Measurements from ENCODE around the gene NEDD1.

Gene NEDD1

GRCh38 chr12:96989916-96990315, 82.9 kb downstream of the NEDD1 start:
- Histone ChIP-seq H3K79me2 (ENCODE audit: low read length) (no peaks in the 10 kb centered on the region), H3F3A (ENCODE audit: insufficient read depth, low read length) (0 out of 2 replicates have a peak, but pooled peaks cover 4% of the 10 kb centered on the region), H3K36me3 (replicated peaks; ENCODE audit: insufficient read depth, low read length) (no peaks in the 10 kb centered on the region), H3K9me3 (replicated peaks; ENCODE audit: insufficient read depth, low read length) (no peaks in the 10 kb centered on the region), H4K20me1 (ENCODE audit: insufficient read depth, low read length) (no peaks in the 10 kb centered on the region), H3K4me2 (ENCODE audit: low read depth, low read length) (no peak overlapping the region), H3K4me1 (ENCODE audit: low read length) (no peaks in the 10 kb centered on the region), H2AFZ (ENCODE audit: low read length) (no peak overlapping the region), H3K9me2 (replicated peaks; ENCODE audit: insufficient read depth, low read length) (no peaks in the 10 kb centered on the region), H3K27me3 (replicated peaks; ENCODE audit: insufficient read depth, low read length) (no peaks in the 10 kb centered on the region), H3K27ac (ENCODE audit: low read length) (no peak overlapping the region), H3K9ac (ENCODE audit: low read length) (no peak overlapping the region), H3K4me3 (ENCODE audit: low read length) (no peak overlapping the region)
- DNase-seq: peak; percentile 44
- TF ChIP-seq CTCF (IDR thresholded peaks at IDR 0.05; ENCODE audit: low read length) (peak; percentile 50), EZH2phosphoT487 (IDR thresholded peaks at IDR 0.05; ENCODE audit: low read length) (no peak)

DNA sequence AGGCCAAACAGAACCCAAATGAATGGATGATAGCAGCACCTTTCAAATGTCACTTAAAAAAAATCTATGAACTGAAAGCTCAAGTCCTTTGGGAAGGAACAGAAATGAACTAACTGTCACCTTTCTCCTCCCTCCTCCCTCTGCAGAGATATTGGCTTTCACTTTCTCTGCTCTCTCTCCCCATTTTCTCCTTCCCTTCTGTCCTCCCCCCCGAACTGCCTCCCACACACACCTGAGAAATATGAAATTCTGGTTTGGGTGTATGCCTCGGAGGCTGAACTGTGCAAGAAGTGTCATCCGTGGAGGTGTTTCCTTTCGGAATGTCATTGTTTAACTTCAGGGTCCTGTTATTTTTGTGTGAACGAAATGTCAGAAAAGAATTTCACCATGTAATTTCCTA, 87.8 kb downstream of the NEDD1 start:
- no peak overlapping the region for H3K9ac ChIP-seq (ENCODE audit: low read length)
- H3K9me2 ChIP-seq (replicated peaks; ENCODE audit: insufficient read depth, low read length): no peaks in the 10 kb centered on the region
- H2AFZ ChIP-seq (ENCODE audit: low read length): no peak overlapping the region
- no peak for TF ChIP-seq EZH2 (optimal IDR thresholded peaks at IDR 0.05; ENCODE audit: low read depth, low read length)
- TF ChIP-seq EZH2phosphoT487 (IDR thresholded peaks at IDR 0.05; ENCODE audit: low read length): no peak
- TF ChIP-seq CTCF (IDR thresholded peaks at IDR 0.05; ENCODE audit: low read length): no peak
- H3K36me3 ChIP-seq (replicated peaks; ENCODE audit: insufficient read depth, low read length): no peaks in the 10 kb centered on the region
- H3K27me3 ChIP-seq (replicated peaks; ENCODE audit: insufficient read depth, low read length): no peaks in the 10 kb centered on the region
- no peaks in the 10 kb centered on the region for H4K20me1 ChIP-seq (ENCODE audit: insufficient read depth, low read length)
- no peak for DNase-seq
- H3K9me3 ChIP-seq (replicated peaks; ENCODE audit: insufficient read depth, low read length): no peaks in the 10 kb centered on the region
- no peak overlapping the region for H3K4me3 ChIP-seq (ENCODE audit: low read length)
- no peak overlapping the region for H3K4me2 ChIP-seq (ENCODE audit: low read depth, low read length)
- no peaks in the 10 kb centered on the region for H3K79me2 ChIP-seq (ENCODE audit: low read length)
- no peak overlapping the region for H3K27ac ChIP-seq (ENCODE audit: low read length)
- no peaks in the 10 kb centered on the region for H3F3A ChIP-seq (ENCODE audit: insufficient read depth, low read length)
- H3K4me1 ChIP-seq (ENCODE audit: low read length): no peaks in the 10 kb centered on the region

GRCh38 chr12:96995861-96996260, 88.8 kb downstream of the NEDD1 start:
- Histone ChIP-seq H3K4me3 (ENCODE audit: low read length) (no peak overlapping the region), H3F3A (ENCODE audit: insufficient read depth, low read length) (no peaks in the 10 kb centered on the region), H3K9me2 (replicated peaks; ENCODE audit: insufficient read depth, low read length) (no peaks in the 10 kb centered on the region), H3K79me2 (ENCODE audit: low read length) (no peaks in the 10 kb centered on the region), H3K27ac (ENCODE audit: low read length) (no peak overlapping the region), H3K9ac (ENCODE audit: low read length) (no peak overlapping the region), H3K4me1 (ENCODE audit: low read length) (no peaks in the 10 kb centered on the region), H3K36me3 (replicated peaks; ENCODE audit: insufficient read depth, low read length) (no peaks in the 10 kb centered on the region), H3K9me3 (replicated peaks; ENCODE audit: insufficient read depth, low read length) (no peaks in the 10 kb centered on the region), H3K27me3 (replicated peaks; ENCODE audit: insufficient read depth, low read length) (no peaks in the 10 kb centered on the region), H2AFZ (ENCODE audit: low read length) (no peak overlapping the region), H3K4me2 (ENCODE audit: low read depth, low read length) (no peak overlapping the region), H4K20me1 (ENCODE audit: insufficient read depth, low read length) (no peaks in the 10 kb centered on the region)
- no peak for TF ChIP-seq EZH2phosphoT487 (IDR thresholded peaks at IDR 0.05; ENCODE audit: low read length)
- no peak for TF ChIP-seq CTCF (IDR thresholded peaks at IDR 0.05; ENCODE audit: low read length)
- TF ChIP-seq EZH2 (optimal IDR thresholded peaks at IDR 0.05; ENCODE audit: low read depth, low read length): no peak
- DNase-seq: no peak

Measured in MM.1S (cell line).